GM18867 (cell line): ENCODE results near the gene ELOVL5.
"Not testable (repeated sequence)": the region's sequence is repeated elsewhere in the genome, so short reads cannot be mapped to it uniquely, and the experiment has no call there.

Source experiments
- ATAC-seq: cut with Tn5 transposase; IDR thresholded peaks from one replicate; pipeline ENCODE4 v1.9.1; 2021; ENCODE audit warnings: mild to moderate bottlenecking, moderate library complexity; ENCODE audit not compliant: unreplicated experiment

Gene ELOVL5

GRCh38 chr6:53331678-53332077, 17.1 kb downstream of the ELOVL5 start:
- no peak for ATAC-seq

DNA sequence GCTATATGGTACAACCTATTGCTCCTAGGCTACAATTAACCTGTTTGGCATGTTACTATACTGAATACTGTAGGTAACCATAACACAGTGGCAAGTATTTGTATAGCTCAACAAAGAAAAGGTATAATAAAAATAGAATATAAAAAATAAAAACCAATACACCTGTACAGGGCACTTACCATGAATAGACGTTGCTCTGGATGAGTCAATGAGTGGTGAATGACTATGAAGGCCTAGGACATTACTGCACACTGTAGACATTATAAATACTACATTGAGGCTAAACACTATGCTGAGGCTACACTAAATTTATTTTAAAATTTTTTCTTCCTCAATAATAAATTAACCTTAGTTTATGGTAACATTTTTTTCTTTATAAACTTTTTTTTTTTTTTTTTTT, 18.6 kb downstream of the ELOVL5 start:
- no peak for ATAC-seq

DNA sequence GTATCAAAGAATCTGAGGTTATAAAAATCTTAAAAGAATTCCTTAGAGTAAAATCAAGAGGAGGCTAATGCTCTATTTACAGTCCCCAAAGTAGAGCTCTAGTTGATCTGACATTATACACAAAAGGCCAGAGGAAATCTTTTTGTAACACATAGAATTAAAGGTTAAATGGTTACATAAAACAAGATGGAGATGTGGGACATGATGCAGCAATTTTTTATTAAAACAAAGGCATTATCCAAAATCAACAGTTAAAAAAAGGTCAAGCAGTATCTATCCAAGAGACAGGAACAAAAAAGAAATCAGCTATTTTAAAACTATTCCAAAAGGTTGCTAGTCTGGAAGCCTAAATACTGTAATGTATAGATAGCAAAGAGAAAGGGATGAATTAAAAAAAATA, 20.4 kb downstream of the ELOVL5 start:
- ATAC-seq = no peak

- no peak for ATAC-seq
Observed at GRCh38 chr6:53327017-53327395, 21.7 kb downstream of the ELOVL5 start.

- no peak for ATAC-seq
Observed at GRCh38 chr6:53326372-53327016, 22.3 kb downstream of the ELOVL5 start.

DNA sequence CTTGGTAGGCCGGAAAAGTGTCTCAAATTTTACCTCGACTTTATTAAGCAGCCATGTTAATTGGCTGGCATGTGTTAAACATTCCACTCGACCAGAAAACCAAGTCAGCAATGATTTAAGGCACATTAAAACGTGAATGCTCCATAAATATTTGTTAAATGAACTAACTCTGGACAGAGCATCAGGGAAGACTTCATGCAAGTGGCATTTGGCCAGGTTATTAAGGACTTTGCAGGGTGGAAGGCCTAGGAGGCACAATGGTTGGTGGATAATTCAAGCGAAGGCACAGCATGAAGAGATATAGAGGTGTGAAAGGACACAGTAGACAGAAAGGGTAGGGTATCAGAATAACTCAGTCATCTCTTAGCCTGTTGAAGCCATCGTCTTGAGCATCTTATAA, 23.0 kb downstream of the ELOVL5 start:
- no peak for ATAC-seq

- ATAC-seq = no peak
Observed at GRCh38 chr6:53322188-53323029, 26.3 kb downstream of the ELOVL5 start.

DNA sequence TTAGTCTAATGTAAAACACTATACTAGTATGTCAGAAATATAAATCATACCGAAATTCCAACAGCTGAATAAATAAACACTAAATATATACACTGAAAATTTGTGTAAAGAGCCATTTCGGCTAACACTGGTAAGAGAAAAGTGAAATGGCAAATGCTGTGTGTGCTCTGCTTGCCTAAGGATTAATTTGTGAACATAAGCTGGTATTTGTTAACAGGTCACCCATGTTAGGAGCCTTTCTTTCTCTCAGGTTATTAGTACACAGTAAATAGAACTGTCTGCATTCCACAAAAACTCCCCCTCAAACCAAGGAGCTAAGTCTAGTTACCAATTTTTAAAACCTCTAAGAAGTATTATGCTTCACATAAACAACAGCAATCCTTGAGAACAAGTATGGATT, 27.0 kb downstream of the ELOVL5 start:
- ATAC-seq = no peak

DNA sequence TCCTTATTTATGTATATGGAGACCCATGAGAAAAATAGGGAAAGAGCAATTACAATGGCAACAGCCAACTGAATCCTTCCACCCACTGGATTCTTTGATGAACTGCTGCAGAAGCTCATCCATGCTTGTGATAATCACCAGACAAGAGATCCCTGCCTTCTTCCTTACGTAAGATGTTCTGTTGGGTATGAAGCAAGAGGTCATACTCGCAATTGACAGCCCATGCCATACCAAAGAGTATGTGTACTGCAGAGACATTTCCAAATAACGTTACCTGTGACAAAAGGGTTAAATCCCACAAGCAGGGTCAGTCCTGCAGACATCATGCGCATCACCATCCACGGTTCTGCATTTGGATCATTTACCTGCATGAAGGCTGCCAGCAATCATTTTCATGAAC, 27.8 kb downstream of the ELOVL5 start:
- ATAC-seq = no peak

DNA sequence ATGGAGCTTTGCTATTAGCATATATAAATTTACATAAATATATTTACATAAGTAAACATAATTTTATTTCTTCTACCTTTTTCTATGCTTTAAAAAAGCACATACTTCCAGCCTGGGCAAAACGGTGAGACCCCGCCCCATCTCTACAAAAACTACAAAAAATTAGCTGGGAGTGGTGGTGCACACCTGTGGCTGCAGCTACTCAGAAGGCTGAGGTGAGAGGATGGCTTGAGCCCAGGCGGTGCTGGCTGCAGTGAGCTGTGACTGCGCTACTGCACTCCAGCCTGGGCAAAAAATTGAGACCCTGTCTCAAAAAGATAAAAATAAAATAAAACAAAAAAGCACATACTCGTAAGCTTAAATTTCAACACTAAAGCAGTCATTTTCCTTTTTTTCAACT, 30.3 kb downstream of the ELOVL5 start:
- no peak for ATAC-seq

GRCh38 chr6:53317861-53318260, 30.9 kb downstream of the ELOVL5 start:
- ATAC-seq = no peak

- ATAC-seq = not testable (repeated sequence)
Observed at GRCh38 chr6:53317299-53317698, 31.5 kb downstream of the ELOVL5 start.

- no peak for ATAC-seq
Observed at GRCh38 chr6:53316142-53316541, 32.6 kb downstream of the ELOVL5 start.

- no peak for ATAC-seq
Observed at GRCh38 chr6:53315086-53315724, 33.5 kb downstream of the ELOVL5 start.

DNA sequence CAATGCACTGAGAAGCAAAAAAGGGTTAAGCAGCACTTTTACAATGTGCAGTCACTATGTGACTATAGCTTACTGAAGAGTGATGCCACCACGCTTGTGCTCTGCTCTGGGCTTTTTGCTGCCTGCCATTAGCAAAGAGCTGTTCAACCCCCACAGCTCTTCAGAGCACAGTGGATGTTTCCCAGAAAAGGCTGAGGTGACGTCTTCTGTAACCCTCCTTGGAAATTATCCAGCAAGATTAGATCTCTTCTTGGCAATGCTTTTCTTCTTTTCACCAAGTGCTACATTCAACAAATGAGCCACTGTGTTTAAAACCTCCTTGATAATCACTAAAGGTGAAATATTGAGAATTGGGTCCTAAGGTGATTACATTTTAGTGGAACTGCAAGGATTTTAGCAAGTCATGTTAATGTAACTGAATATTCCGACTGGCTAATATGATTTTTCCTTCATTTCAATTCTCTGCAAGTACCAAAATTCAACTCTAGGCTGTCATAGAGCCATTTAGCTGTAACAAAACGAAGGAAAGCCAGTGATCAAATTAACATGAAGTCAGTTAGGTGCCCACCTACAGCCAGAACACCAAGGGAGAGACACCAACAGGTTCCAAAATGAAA, 34.9 kb downstream of the ELOVL5 start:
- ATAC-seq = no peak

DNA sequence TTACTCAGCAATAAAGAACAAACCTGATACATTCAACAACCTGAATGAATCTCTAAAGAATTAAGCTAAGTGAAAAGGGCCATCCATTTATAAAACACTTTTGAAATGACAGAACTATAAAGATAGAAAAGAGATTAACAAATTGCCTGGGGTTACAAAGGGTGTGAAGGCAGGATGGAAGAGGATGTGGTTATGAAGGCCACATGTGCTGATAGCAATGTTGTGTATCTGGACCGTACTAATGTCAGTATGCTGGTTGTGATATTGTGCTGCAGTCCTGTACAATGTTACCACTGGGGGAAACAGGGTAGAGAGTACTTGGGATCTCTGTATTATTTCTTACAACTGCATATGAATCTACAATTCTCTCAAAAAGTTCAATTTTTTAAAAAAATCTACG, 36.4 kb downstream of the ELOVL5 start:
- peak; percentile 56 for ATAC-seq

- no peak for ATAC-seq
Observed at GRCh38 chr6:53311586-53311935, 37.2 kb downstream of the ELOVL5 start.

DNA sequence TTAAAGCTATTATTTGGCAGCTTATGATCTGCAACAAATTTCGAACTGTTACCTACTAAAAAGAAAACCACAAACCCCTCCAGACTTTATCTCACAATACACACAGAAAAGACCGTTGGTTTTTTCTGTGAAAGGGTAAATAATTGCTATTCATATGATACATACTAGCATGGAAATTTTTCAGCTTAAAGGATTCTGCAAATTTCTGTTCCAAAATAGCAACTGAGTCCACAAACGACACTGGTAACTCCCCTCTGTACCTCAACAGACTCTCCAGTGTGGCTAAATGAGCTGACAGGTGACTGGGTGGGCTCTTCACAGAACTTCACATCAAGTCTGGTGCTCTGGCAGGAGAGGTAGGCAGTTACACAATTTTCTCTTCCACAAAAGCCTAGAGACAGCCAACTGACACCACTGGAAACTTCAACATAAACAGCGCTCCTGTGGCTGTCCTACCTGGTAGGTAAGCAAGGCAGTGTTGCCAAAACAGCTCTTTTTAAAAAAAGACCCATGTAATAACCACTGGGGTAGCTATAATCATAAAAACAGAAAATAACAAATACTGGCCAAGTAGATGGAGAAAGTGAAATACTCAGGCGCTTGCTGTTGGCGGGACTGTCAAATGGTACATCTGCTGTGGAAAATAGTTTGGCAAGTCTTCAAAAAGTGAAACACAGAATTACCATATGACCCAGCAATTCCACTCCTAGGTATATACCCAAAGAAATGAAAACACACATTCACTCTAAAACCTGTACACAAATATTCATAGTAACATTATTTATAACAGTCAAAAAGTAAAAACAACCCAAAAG, 37.8 kb downstream of the ELOVL5 start:
- no peak for ATAC-seq

DNA sequence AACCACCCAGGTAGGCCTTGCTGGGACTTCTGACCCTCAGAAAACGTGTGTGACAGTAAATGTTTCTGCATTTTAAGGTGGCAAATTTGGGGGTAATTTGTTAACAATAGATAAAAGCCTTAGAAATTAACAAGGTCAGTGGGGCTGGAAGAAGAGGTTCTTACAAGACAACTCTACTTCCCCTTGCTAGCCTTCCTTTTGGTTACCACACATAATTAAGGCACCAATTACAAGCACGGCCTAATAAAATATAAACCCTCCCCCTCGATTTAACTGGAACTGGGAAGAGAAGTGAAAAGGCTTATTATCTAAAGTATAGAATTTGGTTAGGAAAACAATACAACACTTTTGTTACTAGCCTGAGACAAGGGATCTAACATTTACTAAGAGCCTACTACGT, 38.8 kb downstream of the ELOVL5 start:
- peak; percentile 9 for ATAC-seq

- ATAC-seq = peak; percentile 72
Observed at GRCh38 chr6:53309059-53309900, 39.5 kb downstream of the ELOVL5 start.
